ENCODE measurements around the gene FBF1.
A peak's percentile ranks its signal among the peaks of the same experiment; 100 is the strongest.
"Not testable (repeated sequence)": the region's sequence is repeated elsewhere in the genome, so short reads cannot be mapped to it uniquely, and the experiment has no call there.

Gene FBF1

DNA sequence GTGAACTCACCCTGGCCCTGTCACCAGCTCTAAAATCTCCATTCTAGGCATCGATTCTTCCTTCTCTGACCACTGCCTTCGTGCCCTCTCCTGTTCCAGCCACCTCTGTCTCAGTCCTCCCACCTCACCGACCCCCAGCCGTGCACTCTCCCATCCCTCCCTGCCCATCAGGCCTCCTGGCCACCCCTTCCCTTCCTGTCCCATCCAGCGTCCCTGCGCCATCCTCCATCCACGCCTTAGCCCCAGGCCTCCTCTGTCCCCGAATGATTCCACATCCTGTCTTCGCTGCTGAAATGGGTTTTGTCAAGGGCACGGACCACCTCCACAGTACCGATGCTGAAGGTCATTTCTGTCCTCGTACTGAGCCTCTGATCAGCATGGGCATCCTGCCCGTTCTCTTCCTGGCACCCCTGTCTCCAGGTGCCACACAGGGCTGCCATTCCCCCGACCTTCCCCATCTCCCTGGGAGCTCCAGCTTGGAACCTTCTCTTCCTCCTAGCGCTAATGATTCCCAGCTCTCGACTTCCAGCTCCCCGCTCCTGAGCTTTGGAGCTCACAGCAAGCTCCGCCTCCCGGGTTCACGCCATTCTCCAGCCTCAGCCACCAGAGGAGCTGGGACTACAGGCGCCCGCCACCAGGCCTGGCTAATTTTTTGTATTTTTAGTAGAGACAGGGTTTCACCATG is 46.7 kb downstream of the FBF1 start:
- no peak for DNase-seq

DNA sequence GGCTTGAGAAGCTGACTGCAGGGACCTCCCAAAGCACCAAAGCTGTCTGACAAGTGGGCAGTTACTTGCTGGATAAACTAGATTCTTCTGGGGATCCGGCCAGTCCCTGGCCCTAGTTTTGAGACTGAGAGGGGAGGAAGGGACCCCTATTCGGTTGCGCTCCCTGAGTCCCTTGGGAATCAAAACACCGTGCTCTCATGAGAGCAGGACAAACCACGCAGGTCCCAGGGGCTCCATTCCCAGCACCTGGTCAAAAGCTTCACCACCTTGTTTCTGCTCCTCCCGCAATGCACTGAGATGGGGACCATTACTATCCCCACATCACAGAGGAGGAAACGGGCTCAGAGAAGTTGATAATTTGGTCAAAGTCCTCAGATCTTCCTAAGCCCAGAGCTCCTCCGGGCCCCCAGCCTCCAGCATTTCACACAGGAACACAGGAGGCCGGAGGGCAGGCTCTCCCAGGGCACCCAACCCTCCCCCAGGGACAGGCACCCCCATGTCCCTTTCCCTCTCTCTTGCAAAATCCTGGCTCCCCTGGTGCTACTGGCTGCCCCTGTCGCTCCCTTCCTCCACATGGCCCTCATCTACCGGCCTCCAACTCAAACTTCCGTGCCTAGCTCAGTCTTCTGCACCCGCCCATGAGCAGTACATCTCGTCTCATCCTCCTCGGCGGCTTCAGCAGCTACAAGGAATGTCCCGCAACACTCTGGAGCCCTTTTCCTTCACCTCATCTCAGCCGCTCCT is 47.4 kb downstream of the FBF1 start:
- no peak for DNase-seq

DNA sequence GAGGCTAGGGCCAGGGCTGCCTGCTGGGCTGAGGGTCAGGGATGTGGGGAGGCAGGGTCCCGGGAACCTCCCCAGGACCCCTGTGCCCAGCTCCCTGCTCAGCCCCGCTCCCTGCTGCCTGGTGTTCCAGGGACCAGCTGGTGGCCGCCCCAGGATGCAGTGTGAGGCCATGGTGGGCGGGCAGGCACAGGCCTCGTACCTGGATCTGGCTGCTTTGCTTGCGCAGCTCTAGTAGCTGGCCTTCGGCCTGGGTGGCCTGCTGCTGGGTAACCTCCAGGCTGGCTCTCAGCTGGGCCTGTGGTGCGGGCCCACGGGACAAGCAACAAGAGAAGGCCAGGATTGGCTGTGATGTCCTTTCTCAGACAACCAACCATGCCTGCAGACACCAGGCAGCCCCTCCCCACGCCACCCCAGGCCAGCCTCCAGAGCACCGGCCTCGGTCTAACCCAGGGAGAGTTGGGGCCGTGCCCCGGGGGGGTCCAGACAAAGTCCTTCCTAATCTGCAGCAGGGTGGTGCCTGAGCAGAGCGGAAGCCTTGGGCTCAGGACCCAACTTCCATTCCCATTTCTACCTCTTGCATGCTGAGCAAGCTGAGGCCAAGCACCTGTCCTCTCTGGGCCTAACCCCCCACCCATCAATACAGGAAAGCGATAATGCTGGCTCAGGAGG is 48.2 kb downstream of the FBF1 start:
- DNase-seq: no peak

DNA sequence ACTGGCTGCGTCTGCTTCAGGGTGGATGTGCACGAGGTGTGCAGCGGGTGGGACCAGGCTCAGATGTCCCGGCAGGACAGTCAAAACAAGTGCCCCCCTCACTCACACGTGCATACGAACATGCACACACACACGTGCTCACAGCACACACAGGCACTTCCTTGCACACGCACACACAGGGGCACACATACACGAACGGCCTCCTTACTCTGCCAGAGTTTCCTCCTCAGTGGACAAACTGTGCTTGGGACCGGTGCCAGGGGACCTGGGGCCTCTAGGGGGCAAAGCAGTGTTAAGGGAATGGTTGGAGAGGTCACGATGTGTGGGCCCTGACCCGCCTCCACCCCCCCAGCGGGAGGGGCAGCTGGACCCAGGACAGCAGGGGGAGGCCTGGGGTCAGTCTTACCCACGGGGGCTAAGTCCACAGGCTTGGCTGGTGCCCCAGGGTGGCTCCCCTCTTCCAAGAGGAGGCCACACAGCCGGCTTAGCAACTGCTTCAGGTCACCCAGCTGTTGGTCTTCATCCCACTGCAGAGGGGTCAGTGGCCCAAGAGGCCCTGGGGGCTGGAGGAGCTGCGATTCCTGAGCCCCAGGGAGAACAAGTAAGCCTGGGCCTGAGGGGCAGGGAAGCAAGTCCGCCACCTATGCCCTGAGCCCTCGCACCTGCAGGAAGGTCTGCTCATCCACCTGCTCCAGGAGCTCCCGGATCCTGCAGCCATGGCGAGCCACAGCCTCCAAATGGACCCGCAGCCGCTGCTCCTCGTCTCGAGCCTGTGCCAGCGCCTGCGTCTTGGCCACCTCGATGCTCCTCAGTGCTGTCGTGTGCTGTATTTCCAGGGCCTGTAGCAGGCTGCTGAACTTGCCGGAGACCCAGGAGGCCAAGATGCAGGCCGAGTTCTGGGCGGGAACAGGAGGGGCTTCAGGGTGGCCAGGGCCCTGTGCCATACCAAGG is 49.0 kb downstream of the FBF1 start:
- DNase-seq: no peak

DNA sequence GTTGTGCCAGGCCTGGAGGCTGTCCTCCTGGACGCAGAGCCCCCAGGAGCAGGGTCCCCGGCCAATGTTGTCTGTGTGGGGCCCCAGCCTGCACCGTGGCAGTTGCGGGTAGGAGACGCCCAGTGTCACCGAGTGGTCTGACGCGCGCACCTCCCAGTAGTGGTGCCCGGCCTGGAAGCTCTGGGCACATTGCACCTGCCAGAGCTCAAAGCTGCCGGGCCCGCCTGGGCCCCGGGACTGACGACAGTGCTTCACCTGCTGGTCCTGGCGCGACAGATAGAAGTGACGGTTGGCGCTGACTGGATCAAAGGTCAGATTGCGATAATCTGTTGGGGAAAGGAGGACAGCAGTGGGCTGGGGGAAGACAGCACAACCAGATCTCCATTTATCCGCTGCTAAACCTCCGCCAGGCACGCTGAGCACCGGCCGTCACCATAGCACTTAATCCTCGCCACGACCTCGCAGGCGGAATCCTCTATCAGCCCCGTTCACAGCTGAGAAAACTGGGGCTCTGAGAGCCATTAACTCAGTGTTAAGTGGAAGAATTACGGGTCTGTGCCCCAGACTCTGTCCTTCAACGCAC is 49.7 kb downstream of the FBF1 start:
- no peak for DNase-seq

DNA sequence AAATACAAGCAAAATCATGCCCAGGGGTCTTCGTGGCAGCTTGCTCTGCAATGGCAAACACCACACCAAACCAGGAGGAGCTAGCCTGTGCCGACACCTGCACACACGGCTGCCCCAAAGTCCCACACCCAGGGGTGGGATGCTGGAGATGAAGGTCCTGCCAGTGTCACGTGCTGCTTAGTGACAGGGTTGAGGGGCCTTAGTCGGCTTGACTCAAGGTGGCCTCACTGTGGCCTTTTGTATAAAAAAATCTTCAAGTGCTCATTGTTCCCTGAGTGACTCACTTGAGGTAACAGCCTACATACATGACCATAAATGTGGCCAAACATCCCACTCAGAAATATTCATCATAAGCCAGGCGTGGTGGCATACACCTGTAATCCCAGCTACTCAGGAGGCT is 51.4 kb downstream of the FBF1 start:
- no peak for DNase-seq

DNA sequence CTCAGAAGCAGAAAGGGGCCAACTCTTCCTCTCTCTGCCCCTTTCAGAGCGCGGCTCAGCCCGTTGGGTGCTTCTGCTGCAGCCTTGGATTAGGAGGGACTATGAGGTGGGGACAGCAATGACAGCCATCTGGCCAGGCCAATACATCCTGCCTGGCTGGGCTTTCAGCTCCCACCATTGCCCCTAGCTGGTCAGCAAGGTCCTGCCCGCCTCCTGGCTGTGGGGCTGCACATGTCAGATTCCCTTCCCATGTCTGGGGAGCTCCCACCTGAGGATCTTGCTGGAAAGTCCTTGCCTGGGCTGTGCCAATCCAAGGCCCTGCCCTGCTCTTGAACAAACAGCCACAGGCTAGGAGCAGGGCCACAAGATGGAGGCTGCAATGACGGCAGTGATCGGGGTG is 52.4 kb downstream of the FBF1 start:
- DNase-seq: no peak

DNA sequence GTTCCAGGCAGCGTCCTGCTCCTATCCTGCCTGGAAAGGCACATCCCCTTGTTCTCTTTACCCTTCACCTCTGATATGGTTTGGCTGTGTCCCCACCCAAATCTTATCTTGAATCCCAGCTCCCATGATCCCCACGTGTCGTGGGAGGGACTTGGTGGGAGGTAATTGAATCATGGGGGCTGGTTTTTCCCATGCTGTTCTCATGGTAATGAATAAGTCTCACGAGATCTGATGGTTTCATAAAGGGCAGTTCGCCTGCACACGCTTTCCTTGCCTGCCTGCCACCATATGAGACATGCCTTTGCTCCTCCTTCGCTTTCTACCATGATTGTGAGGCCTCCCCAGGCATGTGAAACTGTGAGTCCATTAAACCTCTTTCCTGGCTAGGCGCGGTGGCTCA is 55.0 kb downstream of the FBF1 start:
- DNase-seq: not testable (repeated sequence)

DNA sequence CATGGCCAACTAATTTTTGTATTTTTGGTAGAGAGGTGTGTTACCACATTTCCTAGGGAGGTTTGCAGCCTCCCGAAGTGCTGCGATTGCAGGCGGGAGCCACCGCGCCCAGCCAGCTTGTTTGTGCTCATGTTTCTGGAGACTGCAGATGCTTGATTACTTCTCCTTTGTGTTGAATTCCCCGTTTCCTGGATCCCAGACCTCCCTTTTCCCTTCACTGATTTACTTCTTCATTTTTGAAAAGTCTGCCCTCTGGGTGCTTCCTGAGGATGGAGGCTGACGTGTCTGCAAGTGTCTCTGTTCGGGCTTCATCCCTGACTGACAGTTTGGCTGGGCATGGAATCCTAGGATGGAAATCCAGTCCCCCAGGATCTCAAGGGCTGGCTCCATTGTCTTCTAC is 55.4 kb downstream of the FBF1 start:
- DNase-seq: no peak

DNA sequence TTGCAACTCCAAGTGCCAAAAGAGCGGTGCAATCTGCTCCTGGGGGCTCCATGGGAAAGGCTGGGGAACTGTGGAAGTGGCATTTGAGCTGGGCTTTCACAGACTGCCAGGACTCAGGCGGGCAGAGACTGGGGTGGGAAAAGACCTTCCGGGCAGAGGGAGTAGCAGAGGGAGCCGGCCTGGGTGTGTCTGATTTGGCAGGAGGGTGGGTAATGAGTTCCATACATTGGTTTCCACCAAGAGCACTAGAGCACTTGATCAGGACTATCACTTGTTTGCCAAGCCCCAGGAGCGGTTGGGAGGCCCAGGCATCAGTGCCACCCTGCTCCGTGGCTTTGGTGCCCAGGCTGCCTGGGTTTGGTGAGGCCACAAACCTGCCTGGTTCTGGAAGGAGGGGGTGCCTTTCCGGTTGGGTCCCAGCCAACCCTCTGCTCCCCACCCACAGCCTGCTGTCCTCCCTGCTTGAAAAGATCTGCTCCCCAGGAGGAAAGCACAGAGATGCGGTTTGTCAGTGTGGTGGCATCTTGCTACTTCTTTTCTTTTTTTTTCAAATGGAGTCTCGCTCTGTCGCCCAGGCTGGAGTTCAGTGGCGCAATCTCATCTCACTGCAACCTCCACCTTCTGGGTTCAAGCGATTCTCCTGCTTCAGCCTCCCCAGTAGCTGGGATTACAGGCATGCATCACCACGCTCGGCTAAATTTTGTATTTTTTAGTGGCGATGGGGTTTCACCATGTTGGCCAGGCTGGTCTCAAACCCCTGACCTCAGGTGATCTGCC is 59.0 kb downstream of the FBF1 start:
- no peak for DNase-seq

DNA sequence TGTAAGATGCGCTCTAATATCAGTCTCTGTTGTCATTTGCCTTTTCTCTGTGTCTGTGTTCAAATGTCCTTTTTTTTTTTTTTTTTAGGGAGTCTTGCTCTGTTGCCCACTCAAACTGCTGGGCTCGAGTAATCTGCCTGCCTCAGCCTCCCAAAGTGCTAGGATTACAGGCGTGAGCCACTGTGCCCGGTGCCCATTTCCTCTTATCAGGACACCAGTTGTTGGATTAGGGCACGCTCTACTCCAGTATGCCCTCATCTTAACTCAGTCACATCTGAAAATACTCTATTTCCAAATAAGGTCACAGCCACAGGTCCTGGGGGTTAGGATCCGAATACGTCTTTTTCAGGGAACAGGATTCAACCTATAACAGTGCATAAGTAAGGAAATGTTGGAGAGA is 60.6 kb downstream of the FBF1 start:
- no peak for DNase-seq

DNA sequence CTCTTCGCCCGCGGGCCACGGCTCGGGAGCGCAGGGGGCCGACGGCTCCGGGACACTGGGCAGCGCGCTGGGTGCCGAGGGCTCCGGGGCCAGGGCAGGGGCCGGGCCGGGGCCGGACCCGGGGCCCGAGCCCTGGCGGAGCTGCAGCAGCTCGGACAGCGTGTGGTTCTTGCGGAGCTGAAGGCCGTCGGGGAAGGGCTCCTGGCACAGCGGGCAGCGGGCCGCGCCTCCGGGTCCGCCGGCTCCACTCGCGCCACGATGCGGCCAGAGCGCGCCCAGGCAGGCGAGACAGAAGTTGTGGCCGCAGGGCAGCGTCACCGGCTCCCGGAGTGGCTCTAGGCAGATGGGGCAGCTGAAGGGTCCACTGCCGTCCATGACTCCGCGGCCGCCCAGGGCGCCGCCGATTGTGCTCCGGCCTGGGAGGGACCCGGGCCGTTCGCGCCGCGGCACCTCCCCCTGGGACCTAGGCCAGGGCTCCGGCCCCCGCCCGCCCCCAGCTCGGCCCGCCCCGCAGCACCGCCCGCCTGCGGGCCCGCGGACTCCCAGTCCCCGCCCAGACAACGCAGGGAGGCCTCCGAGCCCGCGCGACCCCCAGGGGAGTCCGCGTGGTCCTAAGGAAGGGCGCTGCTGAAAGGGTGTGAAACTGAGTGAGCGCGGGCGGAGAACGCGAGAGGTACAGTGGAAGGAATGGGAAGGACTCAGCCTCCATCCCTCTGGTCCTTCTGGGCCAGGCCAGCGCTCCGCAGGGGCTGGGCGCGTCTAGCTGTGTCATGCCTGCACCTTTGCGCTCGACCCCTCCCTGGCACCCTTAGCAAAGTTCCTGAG is 62.5 kb downstream of the FBF1 start, which contains the start of gene TRIM47:
Gene TRIM47, minus strand, starts transcription at position 408 of the 825 bp plus-strand sequence. Its CDS starts 33 bp downstream, at position 375.
- DNase-seq: no peak

DNA sequence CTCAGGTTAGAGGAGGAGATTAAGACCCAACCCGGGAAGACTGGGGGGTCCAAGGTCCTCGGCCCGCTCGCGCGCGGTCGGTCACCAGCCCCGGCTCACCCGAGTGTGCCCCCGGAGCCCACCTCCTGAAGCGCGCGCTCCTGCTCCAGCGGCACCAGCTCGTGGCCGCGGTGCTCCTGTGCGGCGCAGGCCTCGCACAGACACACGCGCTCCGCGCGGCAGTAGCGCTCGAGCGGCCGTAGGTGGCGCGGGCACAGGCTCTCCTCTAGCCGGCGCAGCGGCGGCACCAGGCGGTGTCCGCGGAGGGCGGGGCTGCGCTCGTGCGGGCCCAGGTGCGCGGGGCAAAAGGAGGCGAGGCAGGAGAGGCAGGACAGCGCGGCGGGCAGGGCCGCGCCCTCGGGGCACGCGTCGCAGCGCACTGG is 63.1 kb downstream of the FBF1 start:
- DNase-seq: no peak

DNA sequence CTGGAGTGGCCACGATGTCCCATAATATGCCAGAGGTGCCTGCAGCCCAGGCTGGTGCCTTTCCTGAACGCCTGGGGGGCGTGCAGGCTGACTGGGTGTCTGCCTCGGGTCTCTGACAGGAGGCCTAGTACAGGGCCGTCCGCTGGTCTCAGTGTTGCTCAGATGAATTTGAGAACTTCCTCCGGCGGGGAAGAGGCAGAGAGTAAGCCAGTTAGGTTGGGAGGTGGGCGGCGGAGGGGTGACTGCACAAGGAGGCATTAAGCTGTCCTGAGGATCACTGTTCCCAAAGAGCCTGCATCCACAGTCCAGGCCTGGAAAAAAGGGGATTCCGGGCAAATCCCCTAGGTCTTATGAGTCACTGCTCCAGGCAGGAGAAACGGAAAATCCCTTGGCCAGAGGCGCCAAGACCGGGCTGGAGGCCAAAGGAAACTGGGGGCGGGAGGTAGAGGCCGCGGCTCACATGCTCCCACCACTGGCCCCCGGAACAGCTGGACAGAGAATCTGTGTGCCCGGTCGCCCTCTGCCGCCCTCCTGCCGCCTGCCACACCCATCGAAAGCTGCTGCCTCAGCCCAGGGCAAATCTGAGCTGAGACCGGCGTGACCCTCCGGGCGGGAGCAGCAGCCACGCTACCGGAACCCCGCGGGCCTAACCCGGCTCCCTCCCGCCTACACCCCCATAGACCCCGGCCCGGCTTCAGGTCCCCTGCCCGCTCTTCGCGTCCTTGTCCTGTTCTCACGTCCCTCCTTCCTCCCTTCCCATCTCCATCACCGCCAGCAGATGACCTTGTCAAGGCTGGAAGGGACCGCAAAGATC is 63.7 kb downstream of the FBF1 start:
- peak in 1 of 2 experiments; percentile 70 for DNase-seq

DNA sequence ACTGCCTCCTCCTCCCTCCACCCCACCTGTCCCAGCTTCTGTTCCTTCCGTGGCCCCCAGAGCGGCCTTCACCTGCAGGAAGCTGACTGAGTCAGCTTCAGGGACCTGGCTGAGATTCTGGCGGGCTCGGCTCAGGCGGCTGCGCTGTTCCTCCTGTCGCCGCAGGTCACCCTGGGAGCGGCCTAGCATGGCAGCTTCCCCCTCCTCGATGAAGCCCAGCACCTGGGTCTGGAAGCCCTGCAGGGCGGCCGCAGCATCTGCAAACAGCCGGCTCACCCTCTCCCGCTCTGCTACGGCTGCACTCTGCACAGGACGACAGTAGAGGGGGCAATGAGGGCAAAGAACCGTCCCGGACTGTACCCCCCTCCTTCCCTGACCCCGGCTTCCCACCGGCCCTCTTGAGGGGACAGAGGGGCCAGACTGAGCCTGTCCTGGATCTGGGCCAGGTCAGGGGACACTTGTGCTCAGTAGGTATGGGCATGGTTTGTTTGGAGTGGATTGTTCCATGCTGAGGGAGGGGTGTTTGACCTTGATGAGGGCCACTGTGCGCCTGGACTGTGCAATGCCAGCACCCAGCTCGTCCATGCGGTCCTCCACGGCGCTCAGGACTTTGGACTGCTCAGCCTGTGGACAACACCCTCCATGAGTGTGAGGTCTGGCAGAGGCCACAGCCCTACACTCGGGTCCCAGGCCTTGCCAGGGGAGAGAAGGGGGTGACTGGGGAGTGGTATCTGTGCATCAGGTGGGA is 64.5 kb downstream of the FBF1 start:
- DNase-seq: no peak

DNA sequence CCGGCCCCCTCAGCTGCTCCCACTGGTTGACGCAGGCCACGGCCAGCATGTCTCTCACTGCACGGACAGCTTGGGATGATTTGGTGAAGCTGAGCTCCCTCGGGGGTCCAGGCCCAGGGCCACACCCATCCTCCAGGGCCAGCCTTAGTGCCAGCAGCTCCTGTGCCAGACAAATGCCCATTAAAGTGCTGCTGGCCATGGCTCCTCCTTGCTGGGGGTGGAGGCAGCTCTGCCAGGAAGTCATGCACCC is 65.0 kb downstream of the FBF1 start:
- DNase-seq: peak in 1 of 2 experiments; percentile 82

DNA sequence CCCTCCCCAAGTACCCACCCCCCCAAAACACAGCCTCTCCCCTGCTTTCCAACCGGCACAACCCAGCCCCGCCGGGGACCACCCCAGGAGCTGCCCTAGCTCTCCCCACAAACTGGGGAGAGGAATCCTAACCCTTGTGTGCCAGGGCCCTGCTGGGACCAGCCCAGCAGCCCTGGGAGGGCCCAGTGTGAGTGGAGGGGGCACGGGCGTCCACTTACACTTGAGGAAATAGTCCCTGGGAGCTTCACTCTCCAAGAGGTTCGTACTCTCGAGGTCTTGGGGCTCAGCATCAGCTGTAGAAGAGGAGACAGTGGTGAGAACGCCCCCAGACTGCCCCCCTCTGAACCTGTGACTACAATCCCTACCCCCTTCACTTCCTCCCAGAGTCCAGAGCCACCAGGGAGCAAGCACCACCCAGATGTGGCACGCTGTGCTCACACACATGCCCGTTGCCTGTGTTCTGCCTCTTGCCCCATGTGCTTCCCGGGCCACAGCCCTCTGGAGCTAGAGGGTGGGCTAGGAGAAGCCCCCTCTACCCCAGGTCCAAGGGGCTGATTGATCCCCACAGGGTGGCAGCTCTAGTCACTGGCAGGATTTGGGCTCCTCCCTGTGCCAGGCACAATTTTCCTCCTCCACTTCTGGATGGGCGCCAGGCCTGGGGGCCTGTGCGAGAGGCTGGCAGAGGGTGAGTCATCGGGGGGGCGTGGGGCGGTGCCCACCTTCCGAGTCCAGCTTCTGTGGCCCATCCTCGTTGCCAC is 65.5 kb downstream of the FBF1 start:
- DNase-seq: peak; percentile 51 to 82

All from NCI-H446 (cell line).